GM12801 (cell line): ENCODE results near the gene MED12L.

ENCODE experiments used
- CTCF ChIP-seq: IDR thresholded peaks from one replicate; pipeline ENCODE4 v1.5.1; 2011; ENCODE audit warnings: control low read depth; ENCODE audit not compliant: insufficient read length; ENCODE audit errors: extremely low read depth

The MED12L gene

DNA sequence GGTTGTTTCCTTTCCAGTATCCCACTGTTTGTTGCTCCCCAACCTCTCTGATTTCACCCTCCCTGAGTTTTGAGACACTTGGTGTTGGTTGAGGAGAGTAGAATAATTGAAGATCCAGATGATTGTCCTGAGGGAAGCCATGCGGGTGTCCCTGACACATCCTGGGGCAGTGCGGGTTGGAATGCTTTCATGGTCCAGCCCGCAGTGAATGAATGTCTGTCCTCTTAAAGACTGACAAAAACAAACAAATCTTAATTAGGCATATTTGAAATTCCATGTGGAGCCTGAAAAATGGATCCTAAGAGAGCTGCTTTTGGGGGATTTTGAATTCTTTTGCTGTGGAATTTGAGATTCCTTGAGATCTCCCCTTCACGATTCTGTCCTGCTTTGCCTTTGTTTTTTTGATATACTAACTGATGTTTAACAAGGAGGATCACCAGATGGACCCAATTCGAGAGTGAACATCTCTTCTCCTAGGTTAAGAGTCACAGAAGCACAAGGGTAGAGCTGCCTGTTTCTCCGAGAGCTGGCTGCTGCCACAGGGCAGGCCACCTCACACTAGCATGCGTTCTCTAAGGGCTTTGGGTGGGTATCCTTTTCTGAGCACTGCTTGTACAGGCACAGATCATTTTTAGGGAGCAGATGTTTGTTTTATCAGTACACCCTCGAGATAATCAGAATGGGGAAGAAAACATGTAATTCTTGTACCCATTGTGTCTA is 70.1 kb downstream of the MED12L start:
- TF ChIP-seq CTCF, result no peak

DNA sequence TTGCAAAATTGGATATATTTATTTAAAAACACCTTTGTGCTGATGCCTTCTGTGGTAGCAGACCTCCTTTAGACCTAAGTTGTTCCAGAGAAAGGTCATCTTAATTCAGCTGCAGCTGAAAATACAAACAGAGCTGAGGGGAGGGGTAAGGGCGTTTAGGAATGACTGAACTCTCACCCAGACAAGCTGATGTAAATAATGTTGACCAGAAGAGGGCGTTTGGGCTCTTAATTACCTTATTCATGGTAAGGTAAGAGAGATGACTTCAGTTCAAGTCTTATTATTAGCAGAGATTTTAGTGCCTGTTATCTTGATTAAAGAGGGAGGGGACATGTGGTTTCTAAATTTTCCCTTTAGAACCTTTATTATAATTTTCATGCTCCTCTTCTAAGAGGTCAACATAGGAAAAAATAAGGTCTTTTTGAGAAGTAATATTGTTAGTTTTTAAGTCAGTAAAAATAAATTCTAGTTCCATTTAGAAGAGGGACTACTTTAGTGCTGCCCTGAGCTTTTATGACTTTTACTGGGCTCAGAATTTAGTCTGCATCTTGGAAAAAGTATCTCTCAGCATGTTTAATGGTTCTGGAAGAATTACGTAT is 71.3 kb downstream of the MED12L start:
- TF ChIP-seq CTCF, result no peak

DNA sequence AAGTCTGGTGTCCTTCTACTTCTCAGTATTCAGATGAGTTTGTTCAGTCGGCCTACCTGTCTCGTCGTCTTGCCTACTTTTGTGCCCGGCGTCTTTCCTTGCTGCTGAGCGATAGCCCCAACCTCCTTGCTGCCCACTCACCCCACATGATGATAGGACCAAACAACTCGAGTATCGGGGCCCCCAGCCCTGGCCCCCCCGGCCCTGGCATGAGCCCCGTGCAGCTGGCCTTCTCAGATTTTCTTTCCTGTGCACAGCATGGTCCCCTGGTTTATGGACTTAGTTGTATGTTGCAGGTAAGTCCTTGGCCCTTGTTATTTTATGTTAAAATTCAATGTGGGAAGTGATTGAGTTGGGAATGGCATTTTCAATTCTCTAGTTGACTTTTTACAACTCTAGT is 74.3 kb downstream of the MED12L start:
- no peak for TF ChIP-seq CTCF

DNA sequence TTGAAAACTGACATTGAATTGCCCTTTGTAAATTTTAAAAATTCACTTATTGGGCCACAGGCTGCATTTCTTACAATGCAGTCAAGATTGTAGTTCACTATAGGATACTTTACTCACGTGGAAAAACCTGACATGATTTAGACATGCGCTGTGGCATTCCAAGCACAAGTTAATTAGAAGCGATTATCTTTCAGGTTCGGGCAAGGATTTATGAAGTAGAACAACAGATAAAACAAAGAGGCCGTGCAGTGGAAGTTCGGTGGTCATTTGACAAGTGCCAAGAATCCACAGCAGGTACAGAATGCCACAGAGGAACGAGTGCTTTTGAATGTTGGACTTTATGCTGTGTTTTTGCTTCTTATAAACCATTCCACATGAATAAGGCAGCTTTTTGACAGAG is 79.8 kb downstream of the MED12L start:
- TF ChIP-seq CTCF, result no peak

GRCh38 chr3:151166161-151166560 is 80.7 kb downstream of the MED12L start:
- no peak for TF ChIP-seq CTCF

GRCh38 chr3:151168269-151169094 is 83.0 kb downstream of the MED12L start:
- peak; percentile 54 for TF ChIP-seq CTCF

- no peak for TF ChIP-seq CTCF
Observed at GRCh38 chr3:151169262-151169947, 83.9 kb downstream of the MED12L start.
